GM10847 (cell line): ENCODE results near the gene NEK9.

Experiments used
- POLR2A ChIP-seq: IDR thresholded peaks from 2 replicates; pipeline ENCODE4 v1.6.1; 2011; ENCODE audit not compliant: insufficient read length; ENCODE audit errors: extremely low read depth

NEK9 gene

DNA sequence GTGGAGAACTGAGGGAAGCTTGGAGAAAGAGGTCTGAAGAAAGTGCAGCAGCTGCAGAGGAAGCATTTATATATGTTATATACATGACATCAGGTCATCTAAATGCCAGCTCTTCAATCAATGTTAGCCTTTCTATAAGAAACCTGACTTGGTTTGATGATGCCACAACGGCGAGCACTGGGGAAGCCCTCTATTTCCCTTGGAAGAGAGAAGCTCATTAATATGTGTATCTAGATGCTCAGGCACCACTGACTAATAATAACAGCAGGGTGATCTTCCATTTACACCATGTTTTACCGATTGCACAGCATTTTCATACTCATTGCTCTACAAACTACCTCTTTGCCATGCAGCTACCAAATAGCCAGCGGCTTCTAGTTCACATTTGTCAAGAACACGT, 63.8 kb downstream of the NEK9 start:
- TF ChIP-seq POLR2A, result no peak

DNA sequence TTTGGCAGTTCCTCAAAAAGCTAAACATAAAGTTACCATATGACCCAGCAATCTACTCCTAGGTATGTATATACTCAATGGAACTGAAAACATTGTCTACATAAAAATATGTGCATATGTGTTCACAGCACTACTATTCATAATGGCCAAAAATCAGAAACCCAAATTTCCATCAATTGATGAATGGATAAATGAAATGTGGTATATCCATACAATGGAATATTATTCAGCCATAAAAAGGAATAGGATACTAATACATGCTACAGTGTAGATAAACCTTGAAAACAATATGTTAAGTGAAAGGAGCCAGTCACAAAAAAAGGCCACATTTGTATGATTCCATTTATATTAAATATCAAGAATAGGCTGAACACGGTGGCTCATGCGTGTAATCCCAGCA, 66.4 kb downstream of the NEK9 start:
- TF ChIP-seq POLR2A, result no peak

DNA sequence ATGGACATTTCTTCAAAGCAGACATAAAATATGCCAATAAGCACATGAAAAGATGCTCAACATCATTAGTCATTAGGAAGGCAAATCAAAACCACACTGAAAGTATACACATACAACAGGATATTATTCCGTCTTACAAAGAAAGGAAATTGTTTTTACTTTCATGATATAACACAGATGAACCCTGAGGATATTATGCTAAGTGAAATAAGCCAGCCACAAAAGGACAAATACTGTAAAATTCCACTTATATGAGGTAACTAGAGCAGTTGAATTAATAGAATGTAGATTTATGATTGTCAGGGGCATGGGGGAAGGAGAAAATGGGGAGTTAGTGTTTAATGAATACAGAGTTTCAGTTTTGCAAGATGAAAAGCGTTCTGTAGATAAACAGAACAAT, 67.2 kb downstream of the NEK9 start:
- no peak for TF ChIP-seq POLR2A

GRCh38 chr14:75054421-75054820, 72.4 kb downstream of the NEK9 start:
- no peak for TF ChIP-seq POLR2A

DNA sequence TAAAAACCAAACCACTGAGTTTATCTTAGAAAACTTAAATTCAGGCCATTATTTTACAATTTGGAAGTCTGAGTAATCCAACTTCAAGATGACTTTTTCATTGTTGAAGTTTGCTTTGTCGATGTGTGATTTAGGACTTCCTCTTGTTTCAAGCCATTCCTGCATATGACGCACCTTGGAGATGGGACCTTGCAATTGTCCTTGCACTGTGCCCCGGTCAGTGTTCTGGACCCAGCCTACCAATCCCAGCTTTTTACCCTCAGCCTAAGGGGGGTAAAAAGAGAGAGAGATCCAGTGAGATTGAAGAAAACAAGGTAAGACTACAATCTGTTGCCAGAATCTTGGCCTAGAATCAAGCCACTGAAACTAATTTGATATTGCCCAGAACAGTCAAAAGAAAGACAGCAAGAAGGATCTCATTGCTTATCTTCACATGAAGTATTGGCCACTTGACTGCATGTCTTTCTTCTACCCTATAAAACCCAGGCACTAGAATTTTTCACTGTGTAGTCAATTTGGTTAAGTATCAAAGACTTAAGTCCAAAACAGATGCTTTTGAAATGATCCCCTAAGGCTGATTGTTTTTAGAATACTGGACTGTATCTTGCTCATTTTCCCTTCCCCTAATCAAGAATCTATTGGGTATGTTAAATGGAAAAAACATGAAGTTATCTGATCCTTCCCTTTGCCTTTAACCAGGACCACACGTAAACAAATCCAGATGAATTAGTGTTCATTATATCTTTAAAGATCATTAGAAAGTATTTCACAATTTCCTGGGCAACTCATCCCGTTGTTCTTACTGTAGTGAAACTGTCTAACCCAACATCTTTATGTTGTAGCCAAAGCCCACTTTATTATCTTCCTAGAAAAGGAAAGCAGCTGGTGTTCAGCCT, 73.2 kb downstream of the NEK9 start:
- no peak for TF ChIP-seq POLR2A

- no peak for TF ChIP-seq POLR2A
Measured at GRCh38 chr14:75051556-75051899, 75.3 kb downstream of the NEK9 start.

- TF ChIP-seq POLR2A, result peak; percentile 53
Measured at GRCh38 chr14:75050852-75051555, 75.8 kb downstream of the NEK9 start, which contains the start of gene MLH3. TSS of gene MLH3 (minus strand) at chr14:75051467. CDS start at chr14:75049655, 1,812 bp downstream.

DNA sequence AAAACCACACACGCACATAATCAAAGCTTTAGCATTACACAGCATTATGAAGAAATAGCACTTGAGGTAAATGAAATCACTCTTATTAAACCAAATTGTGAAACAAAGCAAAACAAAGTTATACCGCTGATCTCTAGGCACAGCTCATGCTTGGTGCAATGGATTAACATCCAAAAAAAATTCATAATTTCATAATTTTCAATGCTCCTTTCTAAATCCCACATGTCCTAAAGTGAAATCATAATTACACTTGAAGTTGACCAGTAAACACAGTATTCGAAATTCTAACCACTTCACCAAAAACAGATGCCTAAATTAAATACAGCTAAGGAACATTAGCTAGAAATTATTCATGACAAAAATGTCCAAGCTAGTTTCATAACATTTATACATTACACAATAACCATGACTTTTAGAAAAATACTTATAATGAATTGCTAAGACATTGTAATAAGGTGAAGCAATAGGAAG, 77.1 kb downstream of the NEK9 start:
- no peak for TF ChIP-seq POLR2A

DNA sequence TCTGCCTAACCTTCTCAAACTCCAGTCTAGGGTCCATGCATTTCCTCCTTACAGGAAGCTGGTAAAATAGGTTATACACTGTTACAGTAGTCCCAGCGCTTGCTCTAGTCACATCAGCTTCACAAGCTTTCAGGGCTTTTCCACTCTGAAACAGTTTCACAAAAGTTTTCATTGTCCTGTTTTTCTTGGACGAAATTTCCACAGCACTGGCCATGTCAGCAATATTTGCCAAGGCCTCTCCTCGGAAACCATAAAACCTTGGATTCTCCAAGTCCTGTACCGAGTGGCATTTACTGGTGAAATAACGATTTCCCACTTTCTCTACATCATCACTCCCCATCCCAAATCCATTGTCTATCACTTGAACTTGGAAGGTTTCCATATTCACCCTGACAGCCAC, 77.7 kb downstream of the NEK9 start:
- no peak for TF ChIP-seq POLR2A

DNA sequence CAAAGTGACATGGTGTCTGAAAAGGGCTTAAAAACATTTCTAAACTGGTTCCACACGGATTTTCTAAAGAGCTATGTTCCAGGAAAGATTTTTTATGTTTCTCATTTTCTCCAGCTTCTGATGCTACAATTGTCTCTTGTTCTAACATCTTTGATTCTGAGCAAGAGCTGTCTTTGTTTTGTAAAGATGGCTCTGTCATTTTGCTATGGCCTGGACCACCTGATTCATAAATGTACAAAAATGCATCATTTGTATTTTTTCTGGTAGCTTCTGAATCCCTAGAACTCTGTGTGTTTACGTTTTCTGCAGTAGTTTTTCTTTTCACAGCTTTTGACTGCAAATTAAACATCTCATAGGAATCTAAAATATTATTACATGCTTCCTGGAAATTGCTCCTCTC, 78.7 kb downstream of the NEK9 start:
- TF ChIP-seq POLR2A, result no peak

GRCh38 chr14:75047506-75047905, 79.3 kb downstream of the NEK9 start:
- TF ChIP-seq POLR2A, result no peak

DNA sequence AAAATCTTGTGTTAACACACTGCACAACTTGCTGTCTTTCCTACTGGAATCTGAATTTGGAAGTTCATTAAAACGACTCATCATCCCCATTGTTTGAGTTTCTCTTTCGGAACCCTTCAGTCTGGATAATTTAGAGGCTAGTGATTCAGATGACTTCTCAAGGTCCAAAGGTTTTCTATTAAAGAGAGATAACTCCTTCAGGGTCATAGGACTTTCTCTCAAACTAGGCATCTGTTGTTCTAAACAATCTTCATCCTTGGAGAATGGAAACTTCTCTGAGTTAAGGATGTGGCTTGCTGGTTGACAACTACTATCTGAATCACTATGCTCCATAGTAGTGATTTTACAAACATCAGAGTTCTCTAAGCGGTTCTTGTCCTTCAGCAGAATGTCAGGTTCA, 79.9 kb downstream of the NEK9 start:
- no peak for TF ChIP-seq POLR2A

DNA sequence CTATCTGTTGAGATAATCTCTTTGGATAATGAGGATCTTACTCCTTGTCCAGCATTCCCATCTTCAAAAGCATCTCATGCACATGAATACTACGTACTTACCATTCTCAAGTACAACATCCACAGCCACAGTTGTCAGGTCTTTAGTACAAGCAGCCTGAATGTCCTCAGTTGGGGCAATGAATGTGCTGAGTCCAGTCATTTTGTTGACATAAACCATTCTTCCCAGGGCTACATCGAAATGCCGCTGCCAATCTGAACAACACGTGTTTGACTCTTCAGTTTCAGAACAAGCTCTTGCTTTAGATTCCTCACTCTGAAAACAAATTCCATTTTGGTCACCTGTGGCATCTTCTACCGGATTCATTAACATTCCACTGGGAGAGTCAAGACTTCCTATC, 80.6 kb downstream of the NEK9 start:
- TF ChIP-seq POLR2A, result no peak

- TF ChIP-seq POLR2A, result no peak
Measured at GRCh38 chr14:75044752-75045151, 82.1 kb downstream of the NEK9 start.

GRCh38 chr14:75044322-75044721, 82.5 kb downstream of the NEK9 start:
- TF ChIP-seq POLR2A, result no peak

GRCh38 chr14:75042035-75042434, 84.8 kb downstream of the NEK9 start:
- no peak for TF ChIP-seq POLR2A

GRCh38 chr14:75041613-75042012, 85.2 kb downstream of the NEK9 start:
- no peak for TF ChIP-seq POLR2A

GRCh38 chr14:75040959-75041358, 85.9 kb downstream of the NEK9 start:
- no peak for TF ChIP-seq POLR2A
